ENCODE results near the gene IRF9.

The IRF9 gene

DNA sequence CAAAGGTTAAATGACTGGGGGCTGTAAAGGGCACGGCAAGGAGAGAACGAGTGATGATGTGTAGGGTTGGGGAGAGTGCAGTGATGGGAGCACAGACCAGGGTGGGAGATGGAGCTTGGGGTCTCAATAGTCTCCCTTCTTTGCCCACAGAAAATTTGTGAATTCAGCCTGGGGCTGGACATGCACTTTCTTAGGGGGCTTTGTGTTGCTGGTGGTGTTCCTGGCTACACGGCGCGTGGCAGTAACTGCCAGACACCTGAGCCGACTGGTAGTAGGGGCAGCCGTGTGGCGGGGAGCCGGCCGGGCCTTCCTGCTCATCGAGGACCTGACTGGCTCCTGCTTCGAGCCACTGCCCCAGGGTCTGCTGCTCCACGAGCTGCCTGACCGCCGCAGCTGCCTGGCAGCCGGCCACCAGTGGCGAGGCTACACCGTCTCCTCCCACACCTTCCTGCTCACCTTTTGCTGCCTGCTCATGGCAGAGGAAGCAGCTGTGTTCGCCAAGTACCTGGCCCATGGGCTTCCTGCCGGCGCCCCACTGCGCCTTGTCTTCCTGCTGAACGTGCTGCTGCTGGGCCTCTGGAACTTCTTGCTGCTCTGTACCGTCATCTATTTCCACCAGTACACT is 28.9 kb upstream of the IRF9 start:
- DNase-seq, result no peak

DNA sequence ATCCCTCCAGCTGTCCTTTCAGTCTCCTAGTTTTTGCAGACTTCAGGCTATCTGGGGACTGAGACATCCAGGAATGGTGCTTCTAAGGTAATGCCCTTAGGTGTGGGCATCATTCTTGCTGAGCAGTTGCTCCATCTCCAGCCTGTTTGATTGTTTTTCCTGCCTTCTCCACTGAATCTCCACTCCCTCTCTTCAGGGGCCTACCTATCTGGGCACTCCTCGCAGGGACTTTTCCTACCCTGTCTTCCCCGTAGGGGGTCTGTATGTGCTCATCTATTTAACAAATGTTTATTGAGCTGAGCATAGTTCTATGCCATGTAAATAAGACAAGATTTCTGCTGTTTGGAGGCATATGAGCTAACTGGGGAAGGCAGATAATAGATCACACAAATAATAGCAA is 28.1 kb upstream of the IRF9 start:
- no peak for DNase-seq

DNA sequence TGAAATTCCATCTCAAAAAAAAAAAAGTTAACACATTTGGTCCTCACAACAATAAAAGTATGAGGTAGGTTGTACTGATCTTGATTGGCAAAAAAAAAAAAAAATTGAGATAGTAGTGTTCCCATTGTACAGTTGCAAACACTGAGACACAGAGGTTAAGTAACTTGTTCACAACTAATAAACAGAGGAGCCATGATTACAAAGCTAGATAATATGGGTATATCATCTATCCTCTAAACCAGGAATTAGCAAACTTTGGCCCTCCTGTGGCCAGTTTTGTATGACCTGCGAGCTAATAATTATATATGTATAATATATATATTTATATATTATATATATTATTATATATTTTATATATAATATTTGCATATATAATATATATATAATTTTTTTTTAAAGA is 27.3 kb upstream of the IRF9 start:
- peak; percentile 56 for DNase-seq

DNA sequence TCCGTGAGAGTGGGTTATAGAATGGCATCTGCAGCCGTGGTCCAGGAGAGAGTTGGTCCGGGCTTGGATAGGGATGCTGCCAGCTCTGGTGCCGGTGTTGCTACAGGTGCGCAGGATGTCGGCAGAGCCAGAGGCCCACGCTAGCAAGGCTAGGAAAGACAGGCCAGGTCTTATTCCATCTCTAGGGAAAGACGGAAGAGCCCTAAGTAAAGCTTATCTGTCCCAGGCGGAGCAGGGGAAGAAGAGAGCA is 25.6 kb upstream of the IRF9 start:
- no peak for DNase-seq

DNA sequence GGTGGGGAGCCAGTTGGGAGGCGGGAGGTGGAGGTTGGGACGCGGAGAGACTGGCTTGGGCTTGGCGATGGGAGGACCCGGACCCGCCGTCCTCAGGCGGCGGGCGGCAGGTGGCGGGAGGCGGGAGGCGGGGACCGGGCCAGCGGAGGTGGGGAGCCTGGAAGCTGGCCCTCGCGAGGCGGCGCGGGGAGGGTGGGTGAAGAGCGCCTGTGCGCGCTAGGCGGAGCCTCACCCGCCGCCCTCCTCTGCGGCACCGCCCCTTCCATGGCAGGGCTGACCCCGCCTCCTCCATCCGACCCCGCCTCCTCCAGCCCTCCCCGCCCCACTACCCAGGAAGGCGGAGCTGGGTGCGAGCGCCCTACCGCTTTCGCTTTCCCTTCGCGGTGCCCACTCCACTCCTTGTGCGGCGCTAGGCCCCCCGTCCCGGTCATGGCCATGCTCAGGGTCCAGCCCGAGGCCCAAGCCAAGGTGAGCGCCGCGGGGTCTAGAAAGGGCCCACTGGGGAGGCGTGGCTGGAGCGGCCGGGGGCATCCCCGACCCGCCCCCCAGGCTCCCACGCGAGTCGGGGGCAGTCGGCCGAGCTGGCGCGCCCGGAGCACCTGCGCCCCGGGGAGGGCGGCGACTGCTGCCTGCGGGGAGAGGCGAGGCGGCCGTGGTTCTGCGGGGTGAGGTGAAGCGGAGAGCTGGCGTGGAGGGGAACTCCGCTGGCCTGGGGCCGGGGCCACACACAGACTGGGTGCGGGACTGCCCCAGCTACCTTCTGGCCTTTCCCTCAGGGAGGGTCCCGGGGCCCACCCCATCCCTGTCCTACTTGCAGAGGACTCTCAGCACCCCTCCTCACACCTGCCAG is 25.0 kb upstream of the IRF9 start, which contains the start of gene PSME1:
PSME1 (plus strand) TSS at position 361 of the 850 bp plus-strand sequence; CDS start at position 430, 69 bp downstream.
- peak; percentile 90 for DNase-seq

DNA sequence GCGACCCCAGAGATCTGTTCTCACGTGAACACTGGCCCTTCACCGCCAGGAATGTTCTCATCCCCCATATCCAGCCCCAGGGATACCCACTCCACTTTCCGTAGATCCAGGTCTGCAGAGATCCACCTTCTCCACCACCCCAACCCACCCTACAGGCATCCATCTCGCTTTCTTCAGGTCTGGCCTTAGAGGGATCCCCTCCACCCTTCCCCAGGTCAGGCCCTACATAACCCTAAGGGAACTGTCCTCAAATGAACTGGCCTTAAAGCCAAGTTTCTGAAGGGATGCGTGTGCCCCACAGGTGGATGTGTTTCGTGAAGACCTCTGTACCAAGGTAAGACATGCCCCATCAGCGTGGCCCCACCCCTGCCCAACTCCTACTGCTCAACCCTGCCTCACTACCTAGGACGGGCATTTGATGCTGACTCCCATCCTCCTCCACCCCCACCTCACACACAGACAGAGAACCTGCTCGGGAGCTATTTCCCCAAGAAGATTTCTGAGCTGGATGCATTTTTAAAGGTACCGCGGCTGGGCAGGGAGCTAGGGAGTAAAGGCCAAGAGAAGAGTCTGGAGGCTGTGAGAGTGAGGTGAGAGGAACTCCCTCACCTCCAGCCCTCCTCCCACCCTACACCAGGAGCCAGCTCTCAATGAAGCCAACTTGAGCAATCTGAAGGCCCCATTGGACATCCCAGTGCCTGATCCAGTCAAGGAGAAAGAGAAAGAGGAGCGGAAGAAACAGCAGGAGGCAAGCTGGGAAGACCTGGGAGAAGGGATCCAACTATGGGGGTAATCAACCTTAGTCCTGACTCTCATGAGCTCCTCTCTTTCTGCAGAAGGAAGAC is 24.2 kb upstream of the IRF9 start:
- no peak for DNase-seq

DNA sequence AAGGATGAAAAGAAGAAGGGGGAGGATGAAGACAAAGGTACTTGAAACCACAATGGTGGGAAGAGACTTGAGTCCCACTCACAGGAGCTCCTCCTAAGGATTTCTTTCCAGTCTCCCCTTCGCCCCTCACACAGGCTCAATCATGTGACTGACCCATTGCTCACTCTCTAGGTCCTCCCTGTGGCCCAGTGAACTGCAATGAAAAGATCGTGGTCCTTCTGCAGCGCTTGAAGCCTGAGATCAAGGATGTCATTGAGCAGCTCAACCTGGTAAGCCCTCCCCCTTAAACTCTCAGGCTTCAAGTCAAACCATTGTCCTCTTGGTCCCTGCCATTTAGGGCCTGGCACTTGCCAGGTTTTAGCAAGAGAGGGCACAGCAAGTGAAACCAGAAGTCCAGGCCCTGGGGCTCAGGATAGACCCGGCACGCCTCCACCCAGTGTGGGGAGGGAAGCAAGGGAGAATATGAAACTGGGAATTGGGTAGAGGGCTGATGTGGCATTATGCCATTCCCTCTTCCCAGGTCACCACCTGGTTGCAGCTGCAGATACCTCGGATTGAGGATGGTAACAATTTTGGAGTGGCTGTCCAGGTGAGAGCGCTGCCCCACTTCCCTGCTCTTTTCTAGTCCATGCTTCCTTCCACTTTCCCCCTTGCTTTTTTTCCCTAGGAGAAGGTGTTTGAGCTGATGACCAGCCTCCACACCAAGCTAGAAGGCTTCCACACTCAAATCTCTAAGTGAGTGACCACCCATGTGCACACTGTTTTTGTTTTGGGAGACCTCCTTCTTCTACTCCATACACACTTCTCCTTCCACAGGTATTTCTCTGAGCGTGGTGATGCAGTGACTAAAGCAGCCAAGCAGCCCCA is 23.3 kb upstream of the IRF9 start:
- DNase-seq, result no peak

DNA sequence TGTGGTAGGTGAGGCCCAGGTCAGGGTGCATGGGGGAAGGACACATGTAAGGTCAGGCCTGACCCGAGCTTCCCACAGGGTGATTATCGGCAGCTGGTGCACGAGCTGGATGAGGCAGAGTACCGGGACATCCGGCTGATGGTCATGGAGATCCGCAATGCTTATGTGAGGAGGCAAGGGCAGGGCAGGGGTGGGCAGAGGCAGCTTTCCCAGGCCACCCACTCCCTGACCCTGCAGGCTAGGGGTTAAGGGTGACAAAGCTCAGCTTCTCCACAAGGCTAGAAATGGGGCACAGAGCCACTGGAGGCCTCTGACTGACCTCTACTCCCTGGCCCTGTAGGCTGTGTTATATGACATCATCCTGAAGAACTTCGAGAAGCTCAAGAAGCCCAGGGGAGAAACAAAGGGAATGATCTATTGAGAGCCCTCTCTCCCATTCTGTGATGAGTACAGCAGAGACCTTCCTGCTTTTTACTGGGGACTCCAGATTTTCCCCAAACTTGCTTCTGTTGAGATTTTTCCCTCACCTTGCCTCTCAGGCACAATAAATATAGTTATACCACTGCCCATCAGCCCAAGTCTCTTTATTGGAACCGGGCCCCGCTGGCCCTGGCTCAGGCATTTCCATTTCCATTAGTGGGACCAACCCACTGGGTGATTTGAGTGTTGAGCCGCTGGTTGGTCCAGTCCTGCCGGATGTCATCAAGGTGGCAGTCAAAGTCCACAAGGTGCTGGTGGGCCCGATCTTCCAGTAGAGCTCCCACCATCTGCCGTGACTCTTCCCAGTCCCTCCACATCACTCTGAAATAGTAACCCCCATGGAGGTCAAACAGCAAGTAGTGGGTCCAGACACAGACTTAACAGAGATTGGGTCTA is 22.4 kb upstream of the IRF9 start:
- DNase-seq, result no peak

DNA sequence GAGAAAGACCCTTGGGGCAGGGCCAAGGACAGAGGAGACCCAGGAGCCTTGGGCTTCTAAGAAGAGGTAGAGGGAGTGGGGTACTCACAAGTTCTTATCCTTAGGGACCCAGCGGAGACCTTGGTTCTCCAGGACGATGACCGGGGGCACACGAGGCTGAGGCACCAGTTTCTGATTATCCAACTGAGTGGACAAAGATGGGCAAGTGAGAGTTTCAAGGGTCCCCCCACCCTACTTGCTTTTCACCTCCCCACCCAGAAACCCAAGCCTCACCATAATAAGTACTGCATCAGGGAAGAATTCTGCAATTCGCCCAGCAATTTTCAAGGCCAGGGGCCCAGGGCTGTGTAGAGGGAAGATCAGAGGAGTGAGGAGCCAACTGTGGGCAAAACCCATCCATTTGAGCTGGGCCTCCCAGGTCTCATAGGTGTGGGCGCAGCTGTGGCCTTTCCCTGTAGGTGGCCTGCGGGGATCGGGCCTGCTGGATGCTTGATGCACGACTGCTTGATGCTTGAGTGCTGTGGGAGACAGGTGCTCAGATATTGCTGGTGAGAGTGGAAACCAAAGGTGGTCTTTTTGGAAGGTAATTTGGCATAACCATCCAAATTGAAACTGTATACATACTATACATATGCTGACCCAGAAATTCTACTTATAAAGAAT is 21.7 kb upstream of the IRF9 start:
- no peak for DNase-seq

DNA sequence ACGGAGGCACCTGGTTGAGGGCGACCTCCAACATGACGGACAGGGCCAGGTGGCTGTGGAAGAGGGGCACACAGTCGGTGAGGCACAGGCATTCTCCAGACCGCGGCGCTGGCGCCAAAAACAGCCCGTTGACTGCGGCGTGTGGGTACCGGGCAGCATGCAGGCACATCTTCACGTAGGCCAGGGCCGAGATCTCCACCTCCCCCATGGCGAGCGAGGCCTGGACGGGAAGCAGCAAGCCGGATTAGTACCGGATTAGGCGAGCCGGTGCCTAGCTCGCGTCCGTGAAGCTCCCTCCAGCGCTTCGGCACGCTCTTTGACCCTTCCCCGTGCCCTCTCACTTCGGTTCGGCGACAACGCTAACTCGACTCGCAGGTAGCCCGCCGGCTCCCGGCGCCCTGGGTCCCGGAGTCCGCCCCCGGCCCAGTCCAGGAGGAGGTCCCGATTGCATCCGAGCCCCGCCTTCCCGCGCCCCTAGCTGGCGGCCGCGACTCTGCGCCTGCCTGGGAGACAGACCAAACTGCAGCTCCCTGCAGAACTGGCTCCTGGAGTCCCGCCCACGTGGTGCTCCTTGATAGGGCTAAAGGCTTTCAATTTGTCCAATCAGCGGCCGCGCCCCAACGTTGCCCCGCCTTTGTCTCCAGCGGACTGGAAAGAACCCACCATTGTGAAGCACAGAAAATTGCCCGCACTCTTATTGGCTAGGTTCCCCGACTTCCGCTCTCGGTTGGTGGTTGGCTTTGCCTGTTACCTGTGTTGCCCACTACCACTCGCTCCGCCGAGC is 19.8 kb upstream of the IRF9 start, which contains the start of gene EMC9:
EMC9 (minus strand) TSS at position 495 of the 784 bp plus-strand sequence; CDS start at position 208, 287 bp downstream.
- peak; percentile 99 for DNase-seq

DNA sequence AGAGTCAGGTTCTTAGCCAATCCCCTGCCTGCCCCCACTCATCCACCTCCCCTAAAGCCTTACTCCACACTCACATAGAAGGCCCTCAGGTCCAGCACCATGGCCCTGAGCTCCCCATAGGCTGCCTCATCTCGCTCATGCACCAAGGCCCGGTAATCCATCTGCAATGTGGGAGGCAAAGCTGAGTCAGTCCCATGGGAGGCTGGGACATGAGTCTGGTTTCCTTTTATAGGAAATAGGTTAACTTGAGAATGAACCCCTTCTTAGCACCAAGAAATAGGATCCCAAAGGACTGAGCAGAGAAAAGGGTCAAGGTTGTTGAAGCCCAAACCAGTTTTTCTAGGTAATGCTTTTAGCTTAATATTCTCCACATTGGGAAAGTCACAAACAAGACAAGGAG is 17.6 kb upstream of the IRF9 start:
- no peak for DNase-seq

DNA sequence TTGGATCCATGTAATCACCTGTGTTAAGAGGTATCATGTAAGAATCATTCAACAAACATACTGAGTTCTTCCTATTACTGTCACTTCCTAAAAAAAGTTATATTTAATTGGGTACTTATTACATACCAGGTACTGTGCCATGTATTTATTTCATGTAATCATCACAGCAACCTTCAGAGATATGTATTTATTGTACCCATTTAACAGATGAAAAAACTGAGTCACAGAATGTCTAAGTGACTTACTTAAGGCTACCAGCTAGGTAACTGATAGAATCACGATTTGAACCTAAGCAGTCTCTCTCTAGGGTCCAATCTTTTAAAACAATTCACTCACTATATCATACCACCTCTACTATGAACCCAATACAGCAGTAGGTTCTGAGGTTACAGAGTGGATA is 16.6 kb upstream of the IRF9 start:
- no peak for DNase-seq

DNA sequence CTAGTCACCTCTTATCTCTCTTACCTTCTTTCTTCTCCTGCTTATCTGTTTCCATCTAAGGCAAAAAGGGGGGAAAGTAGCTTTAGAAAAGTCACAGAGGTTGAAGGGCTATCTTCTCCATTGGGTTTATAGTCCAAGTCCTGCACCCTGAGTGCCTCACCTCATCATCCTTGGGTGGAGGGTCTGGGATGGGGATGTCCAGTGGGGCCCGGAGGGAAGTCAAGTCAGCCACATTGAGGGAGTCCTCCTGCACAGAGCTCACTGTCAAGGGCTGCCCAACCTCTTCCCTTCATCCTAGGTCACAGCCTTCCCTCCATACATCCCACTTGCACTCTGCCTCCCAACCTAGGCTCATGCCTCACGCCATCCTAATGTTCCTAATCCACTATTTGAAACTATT is 15.8 kb upstream of the IRF9 start:
- no peak for DNase-seq

DNA sequence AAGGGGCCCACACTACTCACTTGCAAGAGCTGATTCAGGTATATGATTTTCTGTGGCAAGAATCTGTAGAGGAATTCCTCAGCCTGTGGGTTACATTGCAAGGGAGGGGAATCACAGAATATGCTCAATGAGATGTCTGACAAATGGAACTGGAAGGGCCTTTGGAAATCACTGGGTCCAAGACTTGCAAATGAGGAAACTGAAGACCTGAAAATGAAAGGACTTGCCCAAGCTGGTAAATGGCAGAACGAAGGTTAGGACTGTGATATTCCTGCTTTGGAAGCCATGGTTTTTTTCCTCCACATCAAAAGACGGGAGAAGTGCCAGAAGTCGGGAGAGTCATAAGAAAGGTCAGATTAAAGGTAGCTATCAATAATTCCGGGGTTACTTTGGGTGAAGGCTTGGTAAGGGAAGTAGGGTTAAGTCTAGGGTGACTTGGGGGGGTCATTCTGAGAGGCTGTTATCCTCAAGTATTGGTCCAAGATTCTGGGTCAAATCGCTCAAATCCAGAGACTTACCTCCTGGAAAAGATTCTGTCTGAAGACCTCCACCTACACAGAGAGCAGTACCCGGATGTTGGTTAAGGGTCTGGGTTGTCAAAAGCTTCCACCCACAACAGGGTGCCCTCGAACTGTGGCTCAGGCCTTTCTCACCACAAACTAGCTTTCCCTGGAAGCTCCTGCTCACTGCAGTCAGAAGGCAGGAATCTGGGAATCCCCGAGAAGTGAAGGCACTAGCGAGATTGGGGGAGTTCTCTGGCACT is 15.2 kb upstream of the IRF9 start:
- no peak for DNase-seq

DNA sequence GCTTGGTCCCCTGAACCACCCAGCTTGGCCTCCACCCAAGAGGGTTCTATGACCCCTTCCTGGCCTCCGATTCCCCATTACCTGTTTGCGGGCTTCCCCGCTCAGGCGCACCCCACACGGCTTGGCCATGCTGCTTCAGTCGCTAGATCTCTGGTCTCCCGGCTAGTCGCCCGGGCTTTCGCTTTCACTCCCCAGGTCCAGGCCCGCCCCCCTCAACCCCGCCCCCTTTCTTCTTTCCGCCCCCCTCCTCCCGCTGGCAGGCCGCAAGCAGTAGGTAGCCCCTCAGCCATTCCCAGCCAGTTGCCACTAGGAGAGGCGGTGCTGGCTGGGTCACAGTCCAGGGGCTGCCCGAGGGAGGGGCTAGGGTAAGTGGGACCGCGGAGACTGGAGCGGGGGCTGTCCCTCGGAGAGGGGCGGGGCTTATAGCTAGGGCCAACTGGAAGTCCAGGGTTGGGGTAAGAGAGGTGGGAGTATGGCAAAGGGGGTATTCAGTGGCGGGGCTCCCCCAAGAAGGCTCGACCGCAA is 14.6 kb upstream of the IRF9 start, which contains the start of gene PSME2:
PSME2 (minus strand) TSS at position 158 of the 525 bp plus-strand sequence; CDS start at position 129, 29 bp downstream.
- peak; percentile 94 for DNase-seq

DNA sequence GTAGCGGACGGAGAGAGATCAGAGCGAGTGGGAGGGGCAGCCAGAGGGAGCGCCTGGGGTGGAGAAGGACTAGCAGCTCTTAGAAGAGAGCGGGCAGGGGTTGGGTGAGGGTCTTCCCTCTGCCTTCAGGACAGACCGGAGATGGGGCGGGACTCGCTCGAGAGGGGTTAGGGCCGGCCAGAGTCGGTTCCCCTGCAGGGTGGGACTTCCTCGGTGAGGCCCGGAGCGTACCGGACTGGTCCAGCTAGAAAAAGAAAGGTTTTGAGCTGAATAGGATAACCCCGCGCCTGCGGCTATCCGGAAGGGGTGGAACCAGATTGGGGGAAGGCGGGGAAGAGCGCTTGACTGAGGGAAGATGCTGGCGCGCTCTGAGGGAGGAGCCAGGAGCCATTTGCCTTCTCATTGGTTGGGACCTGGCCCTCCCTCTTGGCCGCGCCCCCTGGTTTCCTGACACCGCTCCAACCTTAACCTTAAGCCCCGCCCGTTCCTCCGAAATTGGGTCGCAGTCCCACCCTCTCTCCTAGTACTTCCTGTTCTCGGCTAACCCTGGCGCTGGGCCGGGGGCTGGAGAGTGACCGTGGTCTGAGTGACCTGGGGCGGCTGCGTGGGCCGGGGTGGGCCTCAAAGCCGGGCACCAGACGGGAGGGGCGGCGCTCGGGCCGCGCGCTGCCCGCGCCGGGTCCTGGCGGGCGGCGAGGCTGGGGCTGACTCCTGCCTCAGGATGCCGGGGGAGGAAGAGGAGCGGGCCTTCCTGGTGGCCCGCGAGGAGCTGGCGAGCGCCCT is 13.9 kb upstream of the IRF9 start, which contains the start of gene RNF31:
RNF31 (plus strand) TSS at position 521 of the 783 bp plus-strand sequence; CDS start at position 722, 201 bp downstream.
- DNase-seq, result peak; percentile 99

DNA sequence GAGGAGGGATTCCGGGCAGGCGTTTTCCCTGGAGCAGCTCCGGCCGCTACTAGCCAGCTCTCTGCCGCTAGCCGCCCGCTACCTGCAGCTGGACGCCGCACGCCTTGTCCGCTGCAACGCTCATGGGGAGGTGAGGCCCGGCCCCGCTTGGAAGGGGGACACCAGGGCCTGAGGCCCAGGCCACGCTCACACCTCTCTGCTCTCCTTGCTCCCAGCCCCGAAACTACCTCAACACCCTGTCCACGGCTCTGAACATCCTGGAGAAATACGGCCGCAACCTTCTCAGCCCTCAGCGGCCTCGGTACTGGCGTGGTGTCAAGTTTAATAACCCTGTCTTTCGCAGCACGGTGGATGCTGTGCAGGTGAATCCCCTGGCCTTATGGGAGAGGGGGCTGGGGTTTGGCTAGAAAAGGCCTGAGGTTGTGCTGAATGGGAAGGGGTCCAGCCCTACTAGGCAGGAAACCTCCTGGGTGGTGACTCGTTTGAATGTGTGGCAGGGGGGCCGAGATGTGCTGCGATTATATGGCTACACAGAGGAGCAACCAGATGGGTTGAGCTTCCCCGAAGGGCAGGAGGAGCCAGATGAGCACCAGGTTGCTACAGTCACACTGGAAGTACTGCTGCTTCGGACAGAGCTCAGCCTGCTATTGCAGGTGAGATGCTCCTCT is 13.2 kb upstream of the IRF9 start:
- no peak for DNase-seq

All from hematopoietic multipotent progenitor cell treated with erythropoietin and hydrocortisone succinate and interleukin-3 and kit ligand, for 8 days (in vitro differentiated cells).